Measurements from ENCODE around the gene TMEM218. TPM values are rescaled to one million over a fixed set of nuclear protein-coding genes. Genes with fewer than 3 reads are reported as not detected.

Gene TMEM218
- total RNA-seq, 1 donor from 2014 or later: 33.2 TPM

Other genes with a start within 250 kb of the TMEM218 start
- gene ROBO3, start 246.2 kb downstream of the TMEM218 start, total RNA-seq (ENCODE audit: low replicate concordance): 5.5 and 27.4 TPM in 2 replicates
- not detected in 2 replicates for gene ROBO4, start 213.8 kb downstream of the TMEM218 start, total RNA-seq (ENCODE audit: low replicate concordance)
- not detected in 2 replicates for gene HEPN1, start 192.4 kb downstream of the TMEM218 start, total RNA-seq (ENCODE audit: low replicate concordance)
- gene HEPACAM, start 175.6 kb downstream of the TMEM218 start, total RNA-seq (ENCODE audit: low replicate concordance): 0.43 TPM in 1 of 2 replicates, not detected in the other
- gene CCDC15, start 157.4 kb downstream of the TMEM218 start, total RNA-seq (ENCODE audit: low replicate concordance): 1.5 and 3.2 TPM in 2 replicates
- gene SLC37A2, start 48.3 kb downstream of the TMEM218 start, total RNA-seq (ENCODE audit: low replicate concordance): 1.3 TPM in 2 replicates
- gene PKNOX2, start 53.1 kb upstream of the TMEM218 start, total RNA-seq (ENCODE audit: low replicate concordance): 0.95 and 15.3 TPM in 2 replicates